Fibroblast of lung (primary cell): ENCODE results near the gene XPC. TPM values are rescaled to one million over a fixed set of nuclear protein-coding genes. Genes with fewer than 3 reads are reported as not detected.

Source experiments
- DNase-seq, 2 donors: peaks; one replicate each; pipeline versions ENCODE4 v3.0.0 to v3.0.0-alpha.2; 2010; ENCODE audit warnings: low read depth in 2 of 2
- H2AFZ ChIP-seq: 2 replicates; pipeline ENCODE4 v1.5.1; 2012; ENCODE audit warnings: low read length, control low read depth, inconsistent platforms
- H3K27ac ChIP-seq: 2 replicates; pipeline ENCODE4 v1.5.1; 2011; ENCODE audit warnings: low read length, control low read depth; ENCODE audit not compliant: insufficient read depth
- H3K27me3 ChIP-seq: 2 replicates; pipeline ENCODE4 v1.5.1; 2011; ENCODE audit warnings: mild to moderate bottlenecking, low read length; ENCODE audit not compliant: control insufficient read depth, insufficient read depth
- H3K36me3 ChIP-seq: 2 replicates; pipeline ENCODE4 v1.5.1; 2011; ENCODE audit warnings: low read length; ENCODE audit not compliant: control insufficient read depth, insufficient read depth
- H3K4me1 ChIP-seq: 2 replicates; pipeline ENCODE4 v1.5.1; 2011; ENCODE audit warnings: low read length; ENCODE audit not compliant: control insufficient read depth, insufficient read depth; ENCODE audit errors: extremely low read depth
- H3K4me2 ChIP-seq: 2 replicates; pipeline ENCODE4 v1.5.1; 2011; ENCODE audit warnings: low read length, control low read depth; ENCODE audit not compliant: insufficient read depth; ENCODE audit errors: extremely low read depth
- H3K4me3 ChIP-seq, 4 experiments: fragments of 200-600 bp in 1 of 4; sonication (generic) in 1 of 4; replicated peaks in 1 of 4; 2 replicates each; pipeline ENCODE4 v1.5.1; 2011 to 2016; ENCODE audit warnings: low read length in 4 of 4, low read depth in 3 of 4, mild to moderate bottlenecking in 3 of 4, control low read depth in 2 of 4, inconsistent platforms in 1 of 4, mixed read lengths in 1 of 4; ENCODE audit not compliant: insufficient read depth in 1 of 4; ENCODE audit errors: control extremely low read depth in 1 of 4
- H3K79me2 ChIP-seq: 2 replicates; pipeline ENCODE4 v1.5.1; 2012; ENCODE audit warnings: mild to moderate bottlenecking, low read length, inconsistent platforms; ENCODE audit not compliant: control insufficient read depth, insufficient read depth
- H3K9ac ChIP-seq: 2 replicates; pipeline ENCODE4 v1.5.1; 2011; ENCODE audit warnings: mild to moderate bottlenecking, low read length, control low read depth; ENCODE audit not compliant: insufficient read depth
- H3K9me3 ChIP-seq: 2 replicates; pipeline ENCODE4 v1.5.1; 2012; ENCODE audit warnings: low read depth, low read length; ENCODE audit not compliant: control insufficient read depth, insufficient read depth
- H4K20me1 ChIP-seq: 2 replicates; pipeline ENCODE4 v1.5.1; 2011; ENCODE audit warnings: low read length; ENCODE audit not compliant: control insufficient read depth, insufficient read depth; ENCODE audit errors: extremely low read depth
- EZH2 ChIP-seq: IDR thresholded peaks from 2 replicates; pipeline ENCODE4 v1.5.1; 2012; ENCODE audit warnings: low read length, control low read depth, mild to moderate bottlenecking; ENCODE audit errors: missing control alignments
- polyA plus RNA-seq, 2 donors: library from polyadenylated mRNA; depleted of rRNA in 1 of 2; stranded (reverse) in 1 of 2; unstranded in 1 of 2; fragments of >200 nt; gene quantifications; 2 replicates each; pipeline ENCODE4 v1.2.1, GENCODE V29; 2011 to 2012; ENCODE audit warnings: missing spikeins in 1 of 2
- total RNA-seq: library from RNA; depleted of rRNA; stranded (reverse); fragments of >200 nt; gene quantifications from 2 replicates; pipeline ENCODE4 v1.2.1, GENCODE V29; 2014
- TF ChIP-seq, protein P1 (sequence below), 2 donors: IDR thresholded peaks in 1 of 2; conservative IDR thresholded peaks in 1 of 2; 1 replicate in 1 of 2; 2 replicates in 1 of 2; pipeline ENCODE4 v1.5.1; 2011 to 2012; ENCODE audit warnings: low read length in 2 of 2, control low read depth in 1 of 2, inconsistent platforms in 1 of 2, low read depth in 1 of 2, mild to moderate bottlenecking in 1 of 2

Gene XPC
- total and polyA plus RNA-seq, 2 donors (not counting 1 experiment from before 2014, with no cell fraction given), result 18.4 to 95.6 TPM

DNA sequence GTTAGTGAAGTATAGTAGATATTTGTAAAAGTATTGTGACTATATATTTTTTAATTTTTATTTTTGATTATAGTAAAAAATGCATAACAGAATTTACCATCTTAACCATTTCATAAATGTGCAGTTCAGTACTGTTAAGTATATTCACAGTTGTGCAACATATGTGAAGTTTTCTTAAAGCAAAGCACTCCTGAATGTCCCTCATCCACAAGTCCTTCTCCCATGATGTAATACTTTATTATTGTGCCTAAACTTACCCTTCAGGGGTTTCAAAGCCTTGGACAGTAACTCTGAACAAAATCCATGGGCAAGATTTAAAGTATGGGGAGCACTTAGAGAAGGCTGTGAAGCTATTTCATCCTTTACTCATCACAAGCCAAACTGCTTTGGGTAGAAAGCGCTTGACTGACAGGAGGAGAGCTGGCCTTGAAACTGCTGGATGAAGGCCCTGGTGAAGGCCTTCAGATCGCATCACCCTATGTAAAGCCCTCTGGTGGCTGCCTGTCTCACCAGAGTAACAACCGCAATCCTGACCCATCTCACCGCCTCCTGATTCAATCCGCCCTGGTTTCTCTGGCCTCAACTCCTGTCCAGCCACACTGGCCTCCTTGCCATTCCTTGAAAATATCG, 28.3 kb upstream of the XPC start:
- Histone ChIP-seq H3K9me3 (no peaks in the 10 kb centered on the region), H4K20me1 (no peaks in the 10 kb centered on the region), H3K4me2 (no peak overlapping the region), H3K4me3 (no peak overlapping the region), H3K36me3 (no peaks in the 10 kb centered on the region), H3K27ac (no peak overlapping the region), H3K27me3 (no peaks in the 10 kb centered on the region), H3K79me2 (no peaks in the 10 kb centered on the region), H3K9ac (no peak overlapping the region), H3K4me1 (peaks cover 21% of the 10 kb centered on the region), H2AFZ (no peak overlapping the region)
- DNase-seq, result no peak
- TF ChIP-seq, protein P1, sequence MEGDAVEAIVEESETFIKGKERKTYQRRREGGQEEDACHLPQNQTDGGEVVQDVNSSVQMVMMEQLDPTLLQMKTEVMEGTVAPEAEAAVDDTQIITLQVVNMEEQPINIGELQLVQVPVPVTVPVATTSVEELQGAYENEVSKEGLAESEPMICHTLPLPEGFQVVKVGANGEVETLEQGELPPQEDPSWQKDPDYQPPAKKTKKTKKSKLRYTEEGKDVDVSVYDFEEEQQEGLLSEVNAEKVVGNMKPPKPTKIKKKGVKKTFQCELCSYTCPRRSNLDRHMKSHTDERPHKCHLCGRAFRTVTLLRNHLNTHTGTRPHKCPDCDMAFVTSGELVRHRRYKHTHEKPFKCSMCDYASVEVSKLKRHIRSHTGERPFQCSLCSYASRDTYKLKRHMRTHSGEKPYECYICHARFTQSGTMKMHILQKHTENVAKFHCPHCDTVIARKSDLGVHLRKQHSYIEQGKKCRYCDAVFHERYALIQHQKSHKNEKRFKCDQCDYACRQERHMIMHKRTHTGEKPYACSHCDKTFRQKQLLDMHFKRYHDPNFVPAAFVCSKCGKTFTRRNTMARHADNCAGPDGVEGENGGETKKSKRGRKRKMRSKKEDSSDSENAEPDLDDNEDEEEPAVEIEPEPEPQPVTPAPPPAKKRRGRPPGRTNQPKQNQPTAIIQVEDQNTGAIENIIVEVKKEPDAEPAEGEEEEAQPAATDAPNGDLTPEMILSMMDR (conservative IDR thresholded peaks at IDR 0.05 in 1 of 2, IDR thresholded peaks at IDR 0.05 in 1 of 2; ENCODE audit: low read depth in 1 of 2, low read length in 2 of 2), result no peak
- no peak for TF ChIP-seq EZH2

DNA sequence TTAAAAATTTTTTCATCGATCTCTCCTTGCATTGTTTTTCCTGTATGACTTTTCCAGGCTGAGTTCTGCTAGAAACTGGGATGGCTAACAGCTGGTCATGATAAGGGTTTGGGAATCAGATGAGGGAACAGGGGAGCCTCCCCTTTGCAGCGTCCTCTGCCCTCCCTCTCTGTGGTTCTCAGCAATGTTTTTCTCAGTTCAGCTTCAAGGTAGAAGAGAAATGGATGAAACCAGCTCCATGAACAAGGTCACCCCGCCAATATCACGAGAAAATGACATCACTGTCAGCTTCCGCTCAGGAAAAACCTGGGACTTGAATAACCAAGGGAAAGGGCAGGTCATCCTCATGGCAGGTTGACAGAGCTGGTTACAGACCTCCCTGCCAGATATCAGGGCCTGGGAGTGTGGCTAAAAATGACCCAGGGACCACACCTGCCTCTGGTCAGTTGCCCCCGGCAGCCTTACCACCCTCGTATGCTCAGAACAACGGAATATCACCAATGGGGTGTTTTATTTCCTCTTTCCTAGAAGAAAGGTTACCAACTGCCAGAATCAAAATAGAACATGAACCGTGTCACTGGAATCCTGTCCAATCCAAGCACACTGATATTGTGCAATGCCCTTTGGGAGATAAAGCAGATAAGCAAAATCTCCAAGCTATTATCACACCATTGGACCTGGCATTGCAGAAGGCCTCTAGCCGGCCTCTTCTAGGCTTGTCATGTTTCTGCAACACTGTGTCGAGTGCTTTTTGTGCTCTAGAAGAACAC, 26.3 kb upstream of the XPC start:
- Histone ChIP-seq H3K9me3 (no peaks in the 10 kb centered on the region), H3K79me2 (no peaks in the 10 kb centered on the region), H2AFZ (no peak overlapping the region), H3K27me3 (no peaks in the 10 kb centered on the region), H4K20me1 (no peaks in the 10 kb centered on the region), H3K36me3 (no peaks in the 10 kb centered on the region), H3K27ac (no peak overlapping the region), H3K9ac (no peak overlapping the region), H3K4me3 (no peak overlapping the region), H3K4me1 (peaks cover 32% of the 10 kb centered on the region), H3K4me2 (no peak overlapping the region)
- peak; percentile 60 to 68 for DNase-seq
- TF ChIP-seq EZH2, result no peak
- TF ChIP-seq, protein P1 (conservative IDR thresholded peaks at IDR 0.05 in 1 of 2, IDR thresholded peaks at IDR 0.05 in 1 of 2; ENCODE audit: low read depth in 1 of 2, low read length in 2 of 2), result no peak

DNA sequence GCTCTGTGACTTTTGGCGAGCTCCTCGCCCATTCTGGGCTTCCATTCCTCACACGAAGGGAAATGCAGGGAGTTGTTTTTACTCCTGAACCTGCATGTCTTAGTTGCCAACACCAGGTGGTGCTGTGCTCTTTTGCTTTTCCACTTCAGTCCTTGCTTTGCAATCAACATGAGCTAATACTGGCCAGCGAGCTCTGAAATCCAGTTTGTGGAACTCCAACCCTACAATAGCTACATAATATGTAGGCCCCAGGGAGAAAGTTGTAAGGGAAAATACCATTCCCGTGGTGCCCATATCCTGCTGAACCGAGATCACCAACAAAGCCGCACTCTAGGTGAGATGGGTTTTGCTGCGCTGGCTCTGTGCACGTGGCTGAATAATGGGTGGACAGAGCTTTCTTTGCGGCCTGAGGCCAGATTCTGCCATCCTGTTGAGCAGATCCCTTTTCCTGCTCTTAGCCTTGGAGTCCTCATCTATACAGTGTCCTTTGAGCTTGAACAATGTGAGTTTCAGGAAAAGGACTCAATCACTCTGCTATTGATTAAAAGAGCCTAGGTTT, 25.2 kb upstream of the XPC start:
- H3K9me3 ChIP-seq, result no peaks in the 10 kb centered on the region
- peak overlapping the region; percentile 34 for H2AFZ ChIP-seq
- no peak overlapping the region for H3K9ac ChIP-seq

More for the DNA sequence above, 25.2 kb upstream of the XPC start:
- no peaks in the 10 kb centered on the region for H3K36me3 ChIP-seq
- DNase-seq, result peak; percentile 75 to 90
- H3K79me2 ChIP-seq, result no peaks in the 10 kb centered on the region
- no peak overlapping the region for H3K4me2 ChIP-seq
- no peak overlapping the region for H3K4me3 ChIP-seq
- H4K20me1 ChIP-seq, result no peaks in the 10 kb centered on the region
- no peaks in the 10 kb centered on the region for H3K27me3 ChIP-seq
- no peak for TF ChIP-seq EZH2
- TF ChIP-seq, protein P1 (conservative IDR thresholded peaks at IDR 0.05 in 1 of 2, IDR thresholded peaks at IDR 0.05 in 1 of 2; ENCODE audit: low read depth in 1 of 2, low read length in 2 of 2), result peak; percentile 84 to 85
- H3K27ac ChIP-seq, result no peak overlapping the region
- H3K4me1 ChIP-seq, result peaks cover 30% of the 10 kb centered on the region
